Stimulated activated CD8-positive, alpha-beta memory T cell treated with anti-CD3 and anti-CD28 coated beads, Interleukin-4, amount 100 ng/mL, for 48 hours (primary cell): Measurements from ENCODE around the gene FBXW8.
"Not testable (repeated sequence)": the region's sequence is repeated elsewhere in the genome, so short reads cannot be mapped to it uniquely, and the experiment has no call there.

Experiments used
- DNase-seq: peaks from one replicate; pipeline ENCODE4 v3.0.0-alpha.2; 2020

The FBXW8 gene

DNA sequence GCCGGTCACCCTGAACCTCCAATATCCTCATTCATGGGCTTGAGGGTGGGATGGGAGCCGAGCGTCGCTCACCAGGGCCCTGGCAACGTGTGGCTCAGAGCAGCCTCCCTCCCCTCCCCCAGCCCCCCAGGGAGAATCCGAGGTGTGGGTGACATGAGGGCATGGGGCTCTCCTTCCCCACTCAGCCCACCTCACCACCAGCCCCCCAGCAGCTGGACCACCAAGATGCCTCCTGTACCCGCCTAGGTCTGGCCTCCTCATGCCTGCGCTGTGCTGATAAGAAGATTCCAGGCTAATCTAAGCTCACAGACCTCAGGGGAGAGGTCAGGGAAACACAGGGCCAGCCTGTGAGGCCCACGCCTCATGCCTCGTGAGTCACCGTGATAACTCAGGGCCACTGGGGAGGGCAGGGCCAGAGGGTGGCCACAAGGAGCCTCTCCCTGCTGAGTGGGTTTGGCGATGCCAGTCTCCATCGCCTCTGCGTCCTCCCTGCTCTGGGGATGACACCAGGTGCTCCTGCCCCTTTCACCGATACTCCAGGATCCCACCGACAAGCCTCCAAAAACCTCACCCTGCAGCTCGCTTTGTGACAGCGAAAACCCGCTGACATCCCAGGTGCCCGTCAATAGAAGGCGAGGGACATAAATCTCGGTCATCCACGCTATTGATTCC, 131.6 kb downstream of the FBXW8 start:
- DNase-seq, result no peak

DNA sequence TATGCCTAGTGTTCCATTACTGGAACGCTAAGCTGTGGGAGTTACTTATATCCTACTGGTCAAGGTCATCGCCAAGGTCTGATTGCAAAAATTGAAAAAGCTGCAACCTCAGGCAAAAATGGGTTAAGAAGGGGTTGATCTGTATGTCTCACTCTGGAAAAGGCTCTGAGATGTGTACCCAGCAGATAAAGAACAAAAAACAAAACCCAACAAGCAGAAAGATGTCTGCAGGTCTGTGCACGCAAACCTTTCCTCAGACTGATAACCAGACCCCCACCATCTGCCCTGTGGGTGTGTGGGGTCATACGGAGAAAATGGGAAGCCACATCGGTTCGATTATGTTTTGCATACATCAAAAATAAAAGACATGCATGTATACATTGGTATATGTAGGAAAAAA, 132.1 kb downstream of the FBXW8 start:
- DNase-seq, result no peak

DNA sequence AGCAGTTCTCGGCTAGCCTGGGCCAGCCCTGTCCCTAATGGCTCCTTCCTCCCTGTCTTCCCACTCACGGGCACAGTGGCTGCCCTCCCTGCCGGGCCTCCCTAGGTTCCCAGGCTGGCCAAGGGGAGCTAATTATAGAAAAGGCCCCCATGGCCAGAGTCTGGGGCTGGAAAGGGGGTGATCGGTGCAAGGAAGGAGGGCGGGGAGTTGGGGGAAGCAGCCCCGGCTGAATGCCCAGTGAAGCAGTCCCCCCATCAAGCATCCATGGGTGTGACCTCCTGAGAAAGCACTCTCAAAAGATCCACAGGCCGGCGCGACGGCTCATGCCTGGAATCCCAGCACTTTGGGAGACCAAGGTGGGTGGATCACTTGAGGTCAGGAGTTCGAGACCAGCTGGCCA, 133.6 kb downstream of the FBXW8 start:
- no peak for DNase-seq

DNA sequence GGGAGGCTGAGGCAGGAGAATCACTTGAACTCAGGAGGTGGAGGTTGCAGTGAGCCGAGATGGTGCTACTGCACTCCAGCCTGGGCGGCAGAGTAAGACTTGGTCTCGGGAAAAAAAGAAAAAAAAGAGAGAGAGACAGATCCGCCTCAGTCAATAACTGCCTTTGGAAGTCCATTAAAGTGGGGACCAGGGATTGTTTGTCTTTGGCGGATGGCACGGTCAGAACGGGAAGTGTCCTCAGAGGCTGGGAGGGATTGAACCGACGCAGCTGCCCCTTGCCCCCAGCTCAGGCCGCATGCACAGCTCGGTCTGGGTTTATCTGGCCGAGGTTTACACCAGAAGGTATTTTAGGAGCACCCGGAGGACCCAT, 134.0 kb downstream of the FBXW8 start:
- no peak for DNase-seq

GRCh38 chr12:117045160-117046010, 134.6 kb downstream of the FBXW8 start:
- no peak for DNase-seq

GRCh38 chr12:117046011-117046369, 135.2 kb downstream of the FBXW8 start:
- DNase-seq, result no peak

GRCh38 chr12:117046425-117046824, 135.7 kb downstream of the FBXW8 start:
- DNase-seq, result no peak

- no peak for DNase-seq
Observed at GRCh38 chr12:117046861-117047530, 136.2 kb downstream of the FBXW8 start.

GRCh38 chr12:117047810-117048584, 137.2 kb downstream of the FBXW8 start:
- no peak for DNase-seq

GRCh38 chr12:117048585-117048904, 137.8 kb downstream of the FBXW8 start:
- DNase-seq, result no peak

DNA sequence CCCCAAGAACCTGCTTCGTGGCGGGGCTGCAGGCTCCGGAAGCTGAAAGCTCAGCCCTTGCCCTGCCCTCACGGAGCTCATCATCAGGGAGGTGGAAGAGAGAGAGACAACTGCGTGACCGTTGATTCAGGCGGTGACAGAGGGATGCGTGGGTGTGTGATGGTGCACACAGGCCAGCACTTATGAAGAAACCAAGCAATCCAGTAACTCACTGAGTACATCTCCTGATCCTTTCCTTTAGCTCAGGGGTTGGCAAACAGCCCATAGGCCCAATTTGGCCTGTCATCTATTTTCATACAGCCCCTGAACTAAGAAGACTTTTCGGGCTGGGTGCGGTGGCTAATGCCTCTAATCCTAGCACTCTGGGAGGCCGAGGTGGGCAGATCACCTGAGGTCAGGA, 138.5 kb downstream of the FBXW8 start:
- DNase-seq, result no peak

GRCh38 chr12:117050060-117050459, 139.3 kb downstream of the FBXW8 start:
- no peak for DNase-seq

DNA sequence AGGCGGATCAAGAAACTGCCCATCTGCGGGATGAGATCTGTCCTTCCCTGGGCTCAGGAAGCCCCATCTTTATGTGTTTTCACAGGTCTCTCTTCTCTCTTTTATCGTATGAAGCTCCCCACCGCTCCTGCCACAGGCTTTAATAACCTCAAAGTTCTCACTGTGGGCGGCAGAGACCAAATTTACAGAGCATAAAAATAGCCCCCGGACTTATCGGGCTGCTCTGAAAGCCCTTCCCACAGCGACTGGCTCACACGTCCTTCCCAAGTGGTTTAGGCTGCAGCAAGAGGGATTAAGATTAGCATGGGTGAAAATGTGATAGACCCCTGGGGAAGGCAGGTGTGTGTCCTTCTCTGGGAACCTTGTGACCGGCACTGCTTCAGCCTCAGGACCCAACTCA, 140.6 kb downstream of the FBXW8 start:
- no peak for DNase-seq

DNA sequence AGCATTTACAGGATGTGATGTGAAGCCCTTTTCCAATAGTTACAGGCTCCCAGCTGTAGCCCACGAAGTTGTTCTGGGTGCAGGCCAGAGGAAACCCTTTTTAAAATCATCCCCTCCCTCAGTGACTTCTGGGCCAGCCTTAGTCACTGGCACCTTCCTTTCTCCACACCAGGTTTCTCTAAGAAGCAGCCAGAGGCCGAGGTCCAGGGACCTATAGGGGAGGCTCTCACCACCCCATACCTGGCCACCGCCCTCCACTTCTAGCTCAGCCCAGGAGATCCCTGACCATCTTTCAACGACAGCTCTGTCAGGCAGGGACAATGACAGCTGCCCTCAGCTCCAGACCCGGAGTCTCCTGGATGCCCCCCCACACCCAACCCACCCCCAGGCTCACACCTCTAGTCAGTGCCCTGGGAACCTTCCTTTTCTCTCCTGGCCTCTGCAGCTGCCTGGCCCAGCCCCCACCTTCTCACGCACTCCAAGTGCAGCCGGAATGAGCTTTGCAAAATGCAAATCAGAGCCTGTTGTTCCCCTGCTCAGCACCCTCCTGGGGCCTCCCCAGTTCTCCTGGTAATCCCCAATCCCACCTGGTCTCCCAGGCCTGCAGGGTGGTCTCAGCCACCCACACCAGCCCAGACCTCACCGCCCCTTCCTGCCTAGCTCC, 141.8 kb downstream of the FBXW8 start:
- DNase-seq, result no peak

GRCh38 chr12:117053050-117053400, 142.3 kb downstream of the FBXW8 start:
- no peak for DNase-seq

- DNase-seq, result no peak
Observed at GRCh38 chr12:117053597-117054201, 142.9 kb downstream of the FBXW8 start.

DNA sequence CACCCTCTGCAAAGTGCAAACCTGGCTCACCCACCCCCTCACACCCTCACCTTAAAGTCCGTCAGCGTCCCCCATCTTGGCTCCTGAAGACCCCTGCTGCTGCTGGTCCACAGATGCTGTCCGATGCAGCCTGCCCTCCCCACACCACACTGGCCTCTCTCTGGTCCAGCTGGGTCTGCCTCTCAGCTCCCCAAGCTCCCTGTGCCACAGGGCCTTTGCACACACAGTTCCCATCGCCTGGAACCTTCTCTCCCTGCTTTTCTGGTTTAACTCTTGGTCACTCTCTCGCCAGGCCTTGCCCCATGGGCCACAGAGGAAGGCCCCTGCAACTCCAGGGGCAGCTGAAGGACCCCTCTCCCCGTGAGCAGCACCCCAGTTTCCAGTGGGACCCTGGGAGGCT, 143.5 kb downstream of the FBXW8 start:
- no peak for DNase-seq

DNA sequence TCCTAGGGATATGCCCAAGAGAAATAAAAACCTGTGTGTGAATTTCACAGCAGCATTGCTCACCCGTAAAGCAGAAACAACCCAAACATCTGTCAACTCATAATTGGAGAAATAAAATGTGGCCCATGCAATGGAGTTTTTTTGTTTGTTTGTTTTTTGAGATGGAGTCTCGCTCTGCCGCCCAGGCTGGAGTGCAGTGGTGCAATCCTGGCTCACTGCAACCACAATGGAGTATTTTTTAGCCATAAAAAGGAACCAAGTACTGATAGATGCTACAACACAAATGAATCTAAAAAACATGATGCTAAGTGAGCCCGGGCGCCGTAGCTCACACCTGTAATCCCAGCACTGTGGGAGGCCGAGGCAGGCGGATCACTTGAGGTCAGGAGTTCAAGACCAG, 146.9 kb downstream of the FBXW8 start:
- DNase-seq, result not testable (repeated sequence)

- DNase-seq, result no peak
Observed at GRCh38 chr12:117058442-117059072, 147.8 kb downstream of the FBXW8 start.

- no peak for DNase-seq
Observed at GRCh38 chr12:117059156-117059555, 148.4 kb downstream of the FBXW8 start.

DNA sequence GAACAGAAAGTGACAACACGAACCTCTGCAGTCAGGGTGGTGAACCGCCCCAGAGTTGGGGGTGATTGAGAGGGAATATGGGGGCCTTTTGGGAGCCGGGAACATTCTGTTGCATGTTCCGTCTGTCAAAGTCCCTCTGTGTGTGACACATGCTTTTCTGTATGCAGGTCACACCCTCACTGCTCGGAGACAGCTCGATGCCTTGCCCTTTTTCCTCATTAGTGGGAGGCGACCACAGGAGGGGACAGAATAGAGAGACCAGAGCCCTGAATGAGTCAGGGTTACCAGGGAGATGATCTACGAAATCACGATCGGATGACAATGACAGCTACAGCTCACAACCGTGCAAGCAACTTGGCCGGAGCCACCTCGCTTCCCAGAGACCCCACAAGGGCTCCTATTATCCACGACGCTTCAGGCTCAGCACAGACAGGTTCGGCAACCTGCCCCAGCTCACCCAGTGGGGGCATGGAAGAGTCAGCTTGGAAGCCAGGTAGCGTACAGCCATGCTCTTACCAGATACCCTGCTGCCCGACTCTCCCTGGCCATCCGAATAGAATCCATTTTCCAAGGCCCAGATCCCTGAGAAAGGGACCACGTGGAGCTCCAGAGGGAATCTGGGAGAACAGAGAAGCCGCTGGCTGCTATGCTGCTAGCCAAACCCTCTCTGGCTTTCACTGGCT, 149.6 kb downstream of the FBXW8 start:
- no peak for DNase-seq
